Peyer's patch (tissue), 4 donors: ENCODE results near the gene TMEM37.

Experiments
- POLR2A ChIP-seq, 2 donors: fragments of 450-650 bp; IDR thresholded peaks; one replicate each; pipeline ENCODE4 v1.5.1; 2017; ENCODE audit warnings: antibody characterized with exemption in 2 of 2, mild to moderate bottlenecking in 2 of 2, moderate library complexity in 2 of 2
- TF ChIP-seq, protein P1 (sequence below), 6 experiments: fragments of 450-650 bp in 4 of 6; fragments of 200-600 bp in 2 of 6; sonication (generic) in 1 of 6; IDR thresholded peaks; one replicate each; pipeline ENCODE4 v1.5.1; 2017 to 2019; ENCODE audit warnings: antibody characterized with exemption in 6 of 6, mild to moderate bottlenecking in 3 of 6, moderate library complexity in 1 of 6

DNA sequence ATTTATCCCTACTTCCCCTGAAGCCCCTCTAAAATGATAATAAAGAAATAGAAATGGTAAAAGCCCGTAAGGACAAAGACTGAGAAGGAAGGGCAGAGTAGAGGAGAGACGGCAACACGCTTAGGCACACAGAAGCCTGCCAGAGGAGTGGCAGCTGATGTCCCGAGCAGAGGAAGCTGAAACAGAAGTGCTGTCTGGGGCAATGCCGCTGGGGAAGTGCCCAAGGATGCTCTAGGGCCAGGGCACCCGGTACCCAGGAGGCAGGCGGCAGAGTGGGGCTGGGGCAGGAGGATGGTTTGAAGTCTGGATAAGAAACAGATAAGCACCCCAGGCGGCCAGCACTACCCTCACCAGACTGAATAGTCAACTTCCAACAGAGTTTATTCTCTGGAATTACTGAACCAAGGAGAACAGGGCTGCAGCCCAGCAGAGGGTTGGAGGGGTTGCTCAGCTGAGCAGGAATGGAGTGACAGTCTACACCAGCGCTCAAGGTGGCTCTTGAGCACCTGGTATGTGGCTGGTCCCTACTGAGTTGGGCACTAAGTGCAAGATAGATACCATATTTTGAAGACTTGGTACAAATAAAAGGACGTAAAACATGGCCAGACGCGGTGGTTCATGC, 22.4 kb downstream of the TMEM37 start:
- TF ChIP-seq, protein P1, sequence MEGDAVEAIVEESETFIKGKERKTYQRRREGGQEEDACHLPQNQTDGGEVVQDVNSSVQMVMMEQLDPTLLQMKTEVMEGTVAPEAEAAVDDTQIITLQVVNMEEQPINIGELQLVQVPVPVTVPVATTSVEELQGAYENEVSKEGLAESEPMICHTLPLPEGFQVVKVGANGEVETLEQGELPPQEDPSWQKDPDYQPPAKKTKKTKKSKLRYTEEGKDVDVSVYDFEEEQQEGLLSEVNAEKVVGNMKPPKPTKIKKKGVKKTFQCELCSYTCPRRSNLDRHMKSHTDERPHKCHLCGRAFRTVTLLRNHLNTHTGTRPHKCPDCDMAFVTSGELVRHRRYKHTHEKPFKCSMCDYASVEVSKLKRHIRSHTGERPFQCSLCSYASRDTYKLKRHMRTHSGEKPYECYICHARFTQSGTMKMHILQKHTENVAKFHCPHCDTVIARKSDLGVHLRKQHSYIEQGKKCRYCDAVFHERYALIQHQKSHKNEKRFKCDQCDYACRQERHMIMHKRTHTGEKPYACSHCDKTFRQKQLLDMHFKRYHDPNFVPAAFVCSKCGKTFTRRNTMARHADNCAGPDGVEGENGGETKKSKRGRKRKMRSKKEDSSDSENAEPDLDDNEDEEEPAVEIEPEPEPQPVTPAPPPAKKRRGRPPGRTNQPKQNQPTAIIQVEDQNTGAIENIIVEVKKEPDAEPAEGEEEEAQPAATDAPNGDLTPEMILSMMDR (IDR thresholded peaks at IDR 0.05) = no peak
- no peak for TF ChIP-seq POLR2A (IDR thresholded peaks at IDR 0.05)
